ENCODE data around the gene SDF2L1. TPM values are rescaled to one million over a fixed set of nuclear protein-coding genes. Genes with fewer than 3 reads are reported as not detected.

The SDF2L1 gene
- total RNA-seq, 2 donors from 2014 or later: 47.5 to 115 TPM

DNA sequence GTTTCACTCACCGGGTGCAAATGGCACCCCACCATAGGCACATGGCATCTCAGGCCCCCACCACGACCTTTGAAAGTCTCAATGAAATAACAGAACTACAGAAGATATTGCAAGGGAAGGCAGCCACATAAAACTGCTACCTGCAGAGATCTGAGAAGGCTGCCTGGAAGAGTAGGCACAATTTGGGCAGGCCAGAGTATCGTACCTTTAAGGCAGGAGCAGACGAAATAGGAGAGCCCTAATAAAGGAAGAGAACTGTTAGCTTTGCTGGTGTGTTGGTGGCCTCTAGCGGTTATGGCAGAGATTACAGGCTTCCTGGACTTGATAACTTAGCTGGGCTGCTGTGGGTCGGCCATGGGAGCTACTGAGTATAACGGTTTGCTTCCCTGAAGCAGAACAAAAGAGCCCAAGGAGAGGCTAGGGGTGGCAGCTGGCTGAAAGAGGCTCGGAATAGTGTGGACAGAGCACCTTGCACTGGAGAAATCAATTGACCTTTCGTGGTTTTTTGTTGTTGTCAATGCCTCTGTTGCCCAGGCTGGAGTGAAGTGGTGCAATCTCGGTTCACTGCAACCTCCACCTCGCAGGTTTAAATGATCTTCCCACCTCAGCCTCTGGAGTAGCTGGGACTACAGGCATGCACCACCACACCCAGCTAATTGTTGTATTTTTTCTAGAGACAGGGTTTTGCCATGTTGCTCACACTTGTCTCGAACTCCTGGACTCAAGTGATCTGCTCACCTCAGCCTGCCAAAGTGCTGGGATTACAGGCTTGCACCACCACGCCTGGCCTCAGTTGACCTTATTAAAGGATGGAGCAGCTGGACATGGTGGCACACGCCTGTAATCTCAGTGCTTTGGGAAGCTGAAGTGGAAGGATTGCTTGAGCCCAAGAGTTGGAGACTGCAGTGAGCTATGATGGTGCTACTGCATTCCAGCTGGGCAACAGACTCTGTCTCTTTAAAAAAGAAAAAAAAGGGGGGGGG, 4.8 kb downstream of the SDF2L1 start:
- H3K36me3 ChIP-seq (replicated peaks in 1 of 2; ENCODE audit: insufficient read depth in 1 of 2, low read depth in 2 of 2): peaks cover 0 to 2% of the 10 kb centered on the region in 2 donors
- no peaks in the 10 kb centered on the region for H3K9me3 ChIP-seq
- H3K27ac ChIP-seq: no peak overlapping the region
- WGBS, 2 donors: 42 to 43% methylated on average over 14 of the region's 14 CpGs
- H3K27me3 ChIP-seq: no peaks in the 10 kb centered on the region
- TF ChIP-seq, protein P1, sequence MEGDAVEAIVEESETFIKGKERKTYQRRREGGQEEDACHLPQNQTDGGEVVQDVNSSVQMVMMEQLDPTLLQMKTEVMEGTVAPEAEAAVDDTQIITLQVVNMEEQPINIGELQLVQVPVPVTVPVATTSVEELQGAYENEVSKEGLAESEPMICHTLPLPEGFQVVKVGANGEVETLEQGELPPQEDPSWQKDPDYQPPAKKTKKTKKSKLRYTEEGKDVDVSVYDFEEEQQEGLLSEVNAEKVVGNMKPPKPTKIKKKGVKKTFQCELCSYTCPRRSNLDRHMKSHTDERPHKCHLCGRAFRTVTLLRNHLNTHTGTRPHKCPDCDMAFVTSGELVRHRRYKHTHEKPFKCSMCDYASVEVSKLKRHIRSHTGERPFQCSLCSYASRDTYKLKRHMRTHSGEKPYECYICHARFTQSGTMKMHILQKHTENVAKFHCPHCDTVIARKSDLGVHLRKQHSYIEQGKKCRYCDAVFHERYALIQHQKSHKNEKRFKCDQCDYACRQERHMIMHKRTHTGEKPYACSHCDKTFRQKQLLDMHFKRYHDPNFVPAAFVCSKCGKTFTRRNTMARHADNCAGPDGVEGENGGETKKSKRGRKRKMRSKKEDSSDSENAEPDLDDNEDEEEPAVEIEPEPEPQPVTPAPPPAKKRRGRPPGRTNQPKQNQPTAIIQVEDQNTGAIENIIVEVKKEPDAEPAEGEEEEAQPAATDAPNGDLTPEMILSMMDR (IDR thresholded peaks at IDR 0.05): peak; percentile 67 to 88 (median 84)
- TF ChIP-seq POLR2A (IDR thresholded peaks at IDR 0.05): no peak
- peak; percentile 31 for ATAC-seq
- peak; percentile 85 to 88 (median 87) for DNase-seq
- peaks cover 41% of the 10 kb centered on the region for H3K4me1 ChIP-seq
- H3K4me3 ChIP-seq: no peak overlapping the region
- intact Hi-C loops (cut with DNase I): no loop called here

DNA sequence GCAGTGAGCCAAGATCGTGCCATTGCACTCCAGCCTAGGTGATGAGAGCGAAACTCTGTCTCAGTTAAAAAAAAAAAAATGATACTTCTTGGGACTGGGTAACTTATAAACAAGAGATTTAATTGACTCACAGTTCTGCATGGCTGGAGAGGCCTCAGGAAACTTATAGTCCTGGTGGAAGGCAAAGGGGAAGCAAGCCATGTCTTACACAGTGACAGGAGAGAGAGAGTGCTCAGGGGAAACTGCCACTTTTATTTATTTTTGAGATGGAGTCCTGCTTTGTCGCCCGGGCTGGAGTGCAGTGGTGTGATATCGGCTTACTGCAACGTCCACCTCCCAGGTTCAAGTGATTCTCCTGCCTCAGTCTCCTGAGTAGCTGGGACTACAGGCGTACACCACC, 8.2 kb downstream of the SDF2L1 start:
- no peak for TF ChIP-seq POLR2A (IDR thresholded peaks at IDR 0.05)
- TF ChIP-seq, protein P1 (IDR thresholded peaks at IDR 0.05): no peak
- no peak for ATAC-seq
- H3K4me3 ChIP-seq: no peak overlapping the region
- WGBS, 2 donors: 87% methylated on average over 7 of the region's 7 CpGs
- peaks cover 0 to 2% of the 10 kb centered on the region in 2 donors for H3K36me3 ChIP-seq (replicated peaks in 1 of 2; ENCODE audit: insufficient read depth in 1 of 2, low read depth in 2 of 2)
- no peaks in the 10 kb centered on the region for H3K27me3 ChIP-seq
- H3K27ac ChIP-seq: no peak overlapping the region
- intact Hi-C loops (cut with DNase I): no loop called here
- no peaks in the 10 kb centered on the region for H3K9me3 ChIP-seq
- no peak for DNase-seq
- H3K4me1 ChIP-seq: peaks cover 30% of the 10 kb centered on the region

DNA sequence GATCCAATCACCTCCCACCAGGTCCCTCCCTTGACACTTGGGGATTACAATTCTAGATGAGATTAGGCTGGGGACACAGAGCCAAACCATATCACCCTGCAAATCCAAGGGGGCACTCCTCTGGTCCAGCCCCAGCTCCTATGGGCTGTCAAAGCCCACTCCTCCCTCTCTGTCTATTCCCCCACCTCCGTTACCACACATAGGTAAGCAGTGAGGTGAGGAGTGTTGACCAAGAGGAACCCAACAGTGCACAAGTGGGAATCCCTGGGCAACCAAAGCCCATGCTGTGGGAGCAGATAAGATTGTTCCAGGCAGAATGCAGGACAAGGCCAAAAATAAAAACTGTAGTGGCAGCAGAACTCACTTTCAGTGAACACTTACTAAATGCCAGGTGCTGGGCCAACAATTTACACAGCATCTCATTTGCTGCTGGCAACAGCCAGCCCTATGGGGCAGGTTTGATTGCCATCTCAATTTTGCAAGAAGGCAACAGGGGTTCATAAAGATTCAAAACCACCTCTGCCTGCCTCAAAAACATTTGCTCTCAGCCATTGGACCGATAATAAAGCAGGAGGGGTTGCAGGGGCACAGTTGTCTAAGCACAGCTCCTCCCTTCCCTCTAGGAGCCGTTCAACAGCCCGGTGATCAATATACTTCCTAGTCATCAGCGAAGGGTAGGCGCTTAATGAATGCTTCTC, 8.9 kb downstream of the SDF2L1 start:
- Histone ChIP-seq H3K36me3 (replicated peaks in 1 of 2; ENCODE audit: insufficient read depth in 1 of 2, low read depth in 2 of 2) (peaks cover 0 to 2% of the 10 kb centered on the region in 2 donors), H3K4me3 (no peak overlapping the region), H3K27ac (no peak overlapping the region), H3K4me1 (peaks cover 30% of the 10 kb centered on the region), H3K9me3 (no peaks in the 10 kb centered on the region), H3K27me3 (no peaks in the 10 kb centered on the region)
- intact Hi-C loops (cut with DNase I): no loop called here
- TF ChIP-seq, protein P1 (IDR thresholded peaks at IDR 0.05): no peak
- no peak for TF ChIP-seq POLR2A (IDR thresholded peaks at IDR 0.05)
- whole genome bisulfite sequencing, 2 donors: 33 to 54% methylated on average over 4 to 6 of the region's 6 CpGs
- ATAC-seq (no peak), DNase-seq (no peak)

DNA sequence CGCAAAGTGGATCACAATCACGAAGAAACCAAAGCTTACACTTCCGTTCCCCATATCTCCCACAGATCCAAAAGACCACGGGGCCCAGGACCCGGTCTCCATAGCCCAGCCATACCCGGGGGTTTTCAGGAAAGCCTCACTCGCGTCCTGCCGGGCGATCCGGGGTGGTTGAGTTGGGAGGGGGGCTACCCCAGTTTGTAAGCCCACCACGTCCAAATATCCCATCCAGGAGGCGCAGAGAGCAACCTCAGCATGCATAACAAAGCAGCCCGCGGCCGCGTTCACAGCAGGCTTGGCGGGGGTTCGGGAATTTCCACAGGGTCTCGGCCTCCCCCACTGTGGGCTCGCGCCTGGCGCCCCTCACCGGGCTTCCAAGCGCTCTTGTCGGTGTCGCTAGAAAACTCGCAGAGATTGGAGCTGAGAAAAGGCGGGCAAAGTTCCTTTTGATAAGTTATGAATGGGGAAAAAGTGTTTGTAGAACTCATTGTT, 9.5 kb downstream of the SDF2L1 start:
- DNase-seq (no peak), ATAC-seq (no peak)
- TF ChIP-seq POLR2A (IDR thresholded peaks at IDR 0.05): no peak
- TF ChIP-seq, protein P1 (IDR thresholded peaks at IDR 0.05): no peak
- Histone ChIP-seq H3K4me1 (peaks cover 26% of the 10 kb centered on the region), H3K36me3 (replicated peaks in 1 of 2; ENCODE audit: insufficient read depth in 1 of 2, low read depth in 2 of 2) (peaks cover 0 to 2% of the 10 kb centered on the region in 2 donors), H3K27me3 (no peaks in the 10 kb centered on the region), H3K27ac (peak overlapping the region in 1 of 4 donors; percentile 11), H3K4me3 (no peak overlapping the region), H3K9me3 (no peaks in the 10 kb centered on the region)
- intact Hi-C loops (cut with DNase I): no loop called here
- WGBS, 2 donors: 12 to 42% methylated on average over 26 to 29 of the region's 29 CpGs

Data from body of pancreas (tissue), 4 donors.